NCI-H82 (cell line): ENCODE measurements around the gene TRERF1.
"Not testable (repeated sequence)": the region's sequence is repeated elsewhere in the genome, so short reads cannot be mapped to it uniquely, and the experiment has no call there.

Experiments used
- DNase-seq: peaks from one replicate; lab custom pipeline; 2025; lab: John Stamatoyannopoulos, UW

The TRERF1 gene

DNA sequence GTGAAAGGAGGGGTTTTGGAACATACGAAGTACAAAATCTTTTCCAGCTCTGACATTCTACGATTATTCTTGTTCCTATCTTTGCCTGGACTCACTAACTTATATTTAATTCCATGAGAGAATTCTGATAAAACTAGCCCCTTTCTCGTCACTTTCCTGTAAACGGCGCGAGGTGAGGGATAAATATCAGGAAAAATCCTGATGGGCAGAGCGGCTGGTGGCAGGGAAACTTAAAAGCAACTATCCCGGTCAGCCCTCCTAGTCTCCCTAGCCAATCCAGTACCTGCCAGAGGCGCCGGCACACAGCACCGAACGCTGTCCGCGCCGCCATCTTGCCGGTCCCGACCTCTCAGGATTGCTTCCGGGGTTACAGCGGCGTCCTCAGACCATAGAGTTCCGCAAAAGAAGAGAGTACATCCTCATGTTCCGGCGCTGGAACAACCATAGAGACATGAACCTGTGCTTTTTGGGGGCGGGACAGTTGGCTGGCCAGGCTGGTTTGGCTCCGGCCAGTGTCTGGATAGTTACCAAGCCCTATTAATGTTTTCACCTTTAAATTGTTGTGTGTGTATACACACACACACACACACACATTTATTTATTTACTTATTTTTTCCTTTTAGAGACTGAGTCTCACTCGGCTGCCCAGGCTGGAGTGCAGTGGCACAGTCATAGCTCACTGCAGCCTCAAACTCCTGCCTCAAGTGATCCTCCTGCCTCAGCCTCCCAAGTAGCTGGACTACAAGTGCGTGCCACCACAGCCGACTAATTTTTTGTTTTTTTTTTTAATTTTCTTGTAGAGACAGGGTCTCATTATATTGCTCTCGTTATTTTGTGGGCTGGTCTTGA, 234.0 kb downstream of the TRERF1 start, which contains the start of gene MRPS10:
MRPS10 (minus strand) TSS at position 343 of the 849 bp plus-strand sequence; CDS start at position 331, 12 bp downstream.
- DNase-seq = peak; percentile 98

DNA sequence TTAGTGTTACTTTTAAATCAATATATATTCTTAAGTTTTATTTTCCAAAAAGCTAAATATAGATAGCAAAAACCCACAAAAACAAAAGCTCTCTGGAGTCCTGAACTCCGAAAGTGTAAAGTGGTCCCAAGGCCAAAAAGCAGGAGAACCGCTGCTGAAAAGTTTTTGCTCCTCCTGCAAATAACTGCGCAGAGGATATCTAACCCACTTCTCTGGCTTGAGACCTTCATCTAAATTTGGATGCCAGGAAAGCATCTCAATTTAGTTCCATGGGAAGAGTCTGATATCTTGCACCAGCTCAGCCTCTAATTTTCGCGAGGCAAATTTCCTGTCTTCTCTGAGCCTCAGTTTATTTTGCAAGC, 234.6 kb downstream of the TRERF1 start:
- no peak for DNase-seq

DNA sequence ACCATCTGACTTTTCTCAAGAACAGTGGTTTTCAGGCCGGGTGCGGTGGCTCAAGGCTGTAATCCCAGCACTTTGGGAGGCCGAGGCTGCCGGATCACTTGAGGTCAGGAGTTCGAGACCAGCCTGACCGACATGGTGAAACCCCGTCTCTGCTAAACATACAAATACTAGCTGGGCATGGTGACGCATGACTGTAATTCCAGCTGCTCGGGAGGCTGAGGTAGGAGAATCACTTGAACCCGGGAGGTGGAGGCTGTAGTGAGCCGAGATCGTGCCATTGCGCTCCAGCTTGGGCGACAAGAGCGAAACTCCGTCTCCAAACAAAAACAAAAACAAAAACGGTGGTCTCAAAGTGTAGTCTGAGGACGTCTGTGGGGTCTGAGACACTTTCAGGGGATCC, 235.2 kb downstream of the TRERF1 start:
- not testable (repeated sequence) for DNase-seq

DNA sequence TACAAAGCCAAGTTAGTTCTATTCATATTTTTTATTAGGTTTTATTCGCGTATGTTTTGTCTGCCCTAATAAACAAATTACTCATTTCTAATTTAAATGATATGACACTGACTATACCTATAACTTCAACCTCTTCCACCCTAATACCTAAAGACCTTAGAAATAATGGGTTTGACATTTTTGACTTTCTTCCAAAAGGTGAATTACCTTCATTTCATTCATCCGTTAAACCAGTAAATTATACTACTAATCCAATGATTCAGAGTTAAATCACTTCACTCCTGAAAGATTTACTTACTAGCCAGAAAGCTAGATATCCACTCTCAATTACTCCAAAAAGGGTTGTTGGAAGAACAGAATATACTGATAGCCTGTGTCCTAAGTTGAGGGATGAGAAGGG, 239.3 kb downstream of the TRERF1 start:
- no peak for DNase-seq

DNA sequence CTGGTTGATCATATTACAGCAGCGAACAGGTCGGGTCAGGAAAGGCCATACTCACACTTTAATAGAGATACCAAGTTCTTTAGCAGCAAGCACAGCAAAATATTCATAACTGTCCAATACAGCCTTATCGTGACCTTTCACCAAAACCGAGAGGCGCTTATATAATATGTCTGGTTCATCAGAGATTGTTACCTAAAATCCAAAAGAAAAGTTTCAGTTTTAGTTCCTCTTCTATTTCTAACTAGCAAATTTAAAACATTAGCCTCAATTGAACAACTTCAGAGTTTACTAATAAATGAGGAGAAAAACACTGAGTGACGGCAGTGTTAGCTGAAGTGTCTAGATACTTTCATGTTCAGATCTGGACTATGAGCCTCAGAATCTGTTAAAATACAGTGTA, 240.0 kb downstream of the TRERF1 start:
- DNase-seq = no peak

DNA sequence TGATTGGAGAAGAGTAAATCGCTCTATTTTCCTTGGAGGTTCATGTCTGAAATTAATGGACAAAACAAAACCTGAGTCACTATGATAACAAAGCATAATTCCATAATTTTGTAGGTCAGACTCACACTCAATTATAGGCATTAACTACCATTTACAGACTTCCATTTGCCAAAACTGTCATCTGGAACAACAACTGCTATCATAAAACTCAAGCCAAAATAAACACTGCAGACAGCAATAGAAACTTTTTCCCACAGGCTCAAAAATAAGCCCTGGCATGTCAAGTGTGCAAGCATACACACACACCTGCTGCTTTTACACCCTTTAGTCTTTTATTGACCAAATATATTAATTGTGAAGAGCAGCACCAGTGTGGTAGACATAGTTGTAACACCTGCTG, 241.2 kb downstream of the TRERF1 start:
- no peak for DNase-seq

DNA sequence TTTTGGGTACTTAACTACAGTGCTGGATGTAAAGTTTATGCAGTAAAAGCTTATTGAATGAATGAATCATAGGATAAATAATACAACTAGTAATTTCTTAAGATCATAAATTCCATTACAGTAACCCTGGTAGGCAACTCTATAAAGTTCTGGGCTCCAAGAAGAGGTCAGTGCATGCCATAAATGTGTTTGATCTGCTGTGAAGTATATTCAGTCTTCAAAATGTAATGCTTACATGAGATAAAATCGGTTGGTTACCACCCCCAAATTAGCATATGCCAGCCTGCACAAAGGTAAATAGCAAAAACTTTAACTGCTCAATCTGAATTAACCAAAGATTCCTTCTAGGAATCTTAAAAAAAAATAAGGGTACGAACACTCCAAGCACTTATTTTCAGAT, 244.2 kb downstream of the TRERF1 start:
- DNase-seq = not testable (repeated sequence)

DNA sequence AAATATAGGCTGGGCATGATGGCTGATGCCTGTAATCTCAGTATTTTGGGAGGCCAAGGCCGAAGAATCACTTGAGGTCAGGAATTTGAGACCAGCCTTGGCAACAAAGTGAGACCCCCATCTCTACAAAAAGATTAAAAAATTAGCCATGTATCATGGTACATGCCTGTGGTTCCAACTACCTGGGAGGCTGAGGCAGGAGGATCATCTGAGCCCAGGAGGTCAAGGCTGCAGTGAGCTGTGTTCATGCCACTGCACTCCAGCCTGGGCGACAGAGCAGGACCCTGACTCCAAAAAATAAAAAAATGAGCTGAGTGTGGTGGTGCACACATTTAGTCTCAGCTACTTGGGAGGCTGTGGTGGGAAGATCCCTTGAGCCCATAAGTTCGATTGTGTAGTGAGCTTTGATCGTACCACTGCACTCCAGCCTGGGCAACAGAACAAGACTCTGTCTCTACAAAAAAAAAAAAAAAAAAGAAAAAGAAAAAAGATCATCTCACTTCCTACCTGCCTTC, 246.9 kb downstream of the TRERF1 start:
- DNase-seq = no peak

DNA sequence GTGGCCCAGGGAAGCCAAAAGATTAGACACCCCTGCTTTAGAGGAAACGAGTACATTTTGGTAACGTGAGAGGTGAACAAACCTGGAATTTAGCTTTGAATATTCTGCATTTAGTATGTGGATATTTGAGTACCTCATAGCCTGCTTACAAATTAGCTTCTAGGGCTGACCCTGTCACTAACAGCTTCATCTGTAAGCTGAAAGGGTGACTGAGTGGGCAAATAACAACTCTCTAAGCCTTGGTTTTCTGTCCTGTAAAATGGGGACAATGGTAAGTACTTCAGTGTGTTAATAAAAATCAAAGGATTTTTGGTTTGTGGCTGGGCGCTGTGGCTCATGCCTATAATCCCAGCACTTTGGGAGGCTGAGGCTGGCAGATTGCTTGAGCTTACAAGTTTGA, 248.5 kb downstream of the TRERF1 start:
- no peak for DNase-seq

DNA sequence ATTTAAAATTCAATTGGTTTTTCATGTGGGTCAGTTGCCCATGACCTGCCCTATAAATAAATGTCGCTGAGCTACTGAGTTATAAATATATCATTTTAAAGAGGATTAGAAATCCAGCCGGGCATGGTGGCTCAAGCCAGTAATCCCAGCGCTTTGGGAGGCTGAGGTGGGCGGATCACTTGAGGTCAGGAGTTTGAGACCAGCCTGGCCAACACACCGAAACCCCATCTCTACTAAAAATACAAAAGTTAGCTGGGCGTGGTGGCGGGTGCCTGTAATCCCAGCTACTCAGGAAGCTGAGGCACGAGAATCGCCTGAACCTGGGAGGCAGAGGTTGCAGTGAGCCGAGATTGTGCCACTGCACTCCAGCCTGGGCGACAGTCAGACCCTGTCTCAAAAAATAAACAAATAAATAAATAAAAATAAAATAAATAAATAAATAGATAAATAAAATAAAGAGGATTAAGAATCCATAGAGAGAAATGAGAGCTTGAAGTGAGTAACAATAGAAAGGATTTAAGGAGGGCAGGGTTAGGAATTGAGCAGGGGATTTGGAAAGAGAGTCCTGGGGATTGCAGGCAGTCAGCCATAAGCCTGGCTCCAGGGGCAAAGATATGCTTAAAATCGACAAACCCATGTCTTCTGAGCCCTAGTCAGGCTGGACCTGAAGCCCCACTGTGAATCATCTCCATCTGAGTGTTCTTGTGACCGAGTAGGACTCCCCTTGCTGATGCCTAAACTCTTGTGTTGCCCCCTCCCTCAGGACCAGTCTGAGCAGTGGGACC, 249.4 kb downstream of the TRERF1 start:
- DNase-seq = peak; percentile 84

DNA sequence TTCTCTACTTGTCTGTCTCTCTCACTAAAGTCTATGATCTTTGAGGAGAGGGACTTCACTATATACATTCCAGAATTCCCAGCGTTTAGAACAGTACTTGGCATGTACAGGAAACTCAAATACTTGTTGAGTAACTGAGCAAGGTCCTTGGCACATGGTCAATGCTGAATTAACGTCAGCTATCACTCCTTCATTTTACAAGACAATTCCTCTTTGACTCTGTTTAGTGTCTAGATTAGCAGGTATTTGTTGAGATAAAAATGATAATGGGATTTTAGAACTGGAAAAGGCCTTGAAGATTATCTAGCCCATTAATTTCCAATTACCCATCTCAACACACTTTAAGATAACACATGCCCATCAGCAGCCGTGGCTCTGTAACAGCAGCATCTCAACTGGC, 250.3 kb downstream of the TRERF1 start:
- DNase-seq = peak; percentile 93

DNA sequence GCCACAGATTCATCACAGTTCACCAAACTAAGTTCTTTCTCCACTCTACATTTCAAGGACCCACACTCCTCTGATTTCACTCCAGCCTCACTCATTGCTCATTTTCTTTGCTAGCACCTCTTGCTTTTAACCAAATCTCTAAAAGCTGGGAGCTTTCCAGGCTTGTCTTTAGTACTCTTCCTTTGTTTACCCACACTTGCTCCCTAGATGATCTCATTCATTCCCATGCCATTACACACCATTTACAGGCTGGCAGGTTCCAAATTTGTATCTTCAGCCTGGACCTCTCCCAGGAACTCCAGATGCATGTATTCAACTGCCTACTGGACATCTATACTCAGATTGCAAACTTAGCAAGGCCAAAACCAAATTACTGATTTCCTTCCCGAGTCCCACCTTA, 251.7 kb downstream of the TRERF1 start:
- no peak for DNase-seq

DNA sequence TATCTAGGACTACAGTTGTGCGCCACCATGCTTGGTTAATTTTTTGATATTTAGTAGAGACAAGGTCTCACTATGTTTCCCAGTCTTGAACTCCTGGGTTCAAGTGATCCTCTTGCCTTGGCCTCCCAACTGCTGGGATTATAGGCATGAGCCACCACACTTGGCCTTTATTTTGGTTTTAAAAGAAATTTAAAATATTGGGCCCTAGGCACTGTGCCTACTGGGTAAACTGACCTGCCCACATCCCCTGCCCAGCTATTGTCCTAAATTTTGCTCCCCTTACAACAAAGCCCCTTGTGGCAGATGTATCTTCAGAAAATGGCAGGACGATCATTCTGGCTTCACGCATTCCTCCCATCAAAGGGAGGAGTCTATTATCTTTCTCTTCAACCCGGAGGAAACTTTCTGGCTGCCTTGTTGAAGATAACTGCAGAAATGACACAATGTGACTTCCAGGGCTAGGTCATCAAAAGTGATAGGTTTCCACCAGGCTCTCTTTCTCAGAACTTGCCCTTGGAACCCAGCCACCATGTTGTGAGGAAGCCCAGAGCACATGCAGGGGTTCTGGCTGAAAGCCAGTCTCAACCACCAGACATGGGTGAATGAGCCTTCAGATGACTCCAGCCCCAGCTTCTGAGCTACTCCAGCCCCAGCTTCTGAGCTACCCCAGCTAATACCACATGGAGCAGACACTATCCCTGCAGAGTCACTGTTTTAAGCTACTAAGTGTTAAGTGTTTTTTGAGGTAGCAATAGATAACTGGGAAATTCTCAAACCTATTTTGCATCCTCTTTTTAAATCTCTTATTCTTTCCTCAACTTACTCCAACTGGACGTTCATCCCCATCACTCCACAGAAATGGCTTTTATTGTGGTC, 252.4 kb downstream of the TRERF1 start:
- no peak for DNase-seq

DNA sequence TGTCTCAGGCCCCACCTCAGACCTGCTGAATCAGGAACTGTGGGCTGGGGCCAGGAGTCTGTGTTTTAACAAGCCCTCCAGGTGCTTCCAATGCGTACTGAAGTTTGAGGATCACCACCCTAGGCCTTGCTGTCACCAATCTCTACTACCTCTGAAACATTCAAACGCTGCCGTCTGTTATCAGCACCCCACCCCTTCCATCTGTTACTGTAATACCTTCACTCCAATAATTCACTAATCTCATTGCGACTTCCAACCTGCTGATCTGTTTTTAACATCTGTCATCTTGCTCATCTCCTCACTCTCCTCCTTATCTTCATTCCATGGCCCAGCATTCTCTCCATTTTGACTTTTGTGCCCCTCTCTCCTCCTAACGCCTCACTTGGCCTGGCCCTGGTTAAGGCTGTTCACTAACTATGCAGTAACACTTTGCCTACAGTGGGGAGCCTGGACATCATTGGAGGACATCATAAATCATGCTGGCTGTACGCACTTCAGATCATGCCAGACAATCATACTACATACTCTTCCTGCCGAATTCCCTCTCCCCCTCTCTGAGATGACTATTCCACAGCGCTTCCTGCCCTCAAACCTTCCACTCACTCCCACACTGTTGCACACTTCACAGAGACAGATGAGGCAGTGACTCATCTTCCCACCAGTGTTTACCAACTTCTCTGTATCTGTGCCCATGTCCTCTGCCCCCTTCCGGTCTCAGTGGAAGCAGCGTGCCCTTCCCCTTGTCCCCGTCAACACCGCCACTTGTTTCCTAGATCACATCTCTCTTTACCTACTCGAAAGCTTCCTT, 254.0 kb downstream of the TRERF1 start:
- DNase-seq = peak; percentile 99

DNA sequence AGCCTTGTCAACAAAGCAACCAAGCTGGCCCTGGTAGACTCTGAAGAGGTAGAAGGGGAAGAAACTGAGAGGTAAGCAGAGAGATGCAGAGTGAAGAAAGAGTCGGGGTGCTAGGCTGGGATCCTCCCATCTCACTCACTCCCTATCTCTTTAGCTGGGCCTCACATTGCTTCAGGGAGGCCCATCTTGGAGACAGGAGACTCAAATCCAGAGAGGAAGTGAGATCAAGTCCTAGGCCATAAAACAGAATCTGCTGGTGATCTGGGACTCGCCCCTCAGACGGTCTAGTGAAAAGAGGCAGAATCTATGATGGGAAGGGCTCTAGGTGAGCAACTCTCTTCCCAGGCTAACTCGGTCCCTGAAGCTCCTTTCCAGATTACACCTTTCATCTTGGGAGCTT, 256.3 kb downstream of the TRERF1 start:
- no peak for DNase-seq

DNA sequence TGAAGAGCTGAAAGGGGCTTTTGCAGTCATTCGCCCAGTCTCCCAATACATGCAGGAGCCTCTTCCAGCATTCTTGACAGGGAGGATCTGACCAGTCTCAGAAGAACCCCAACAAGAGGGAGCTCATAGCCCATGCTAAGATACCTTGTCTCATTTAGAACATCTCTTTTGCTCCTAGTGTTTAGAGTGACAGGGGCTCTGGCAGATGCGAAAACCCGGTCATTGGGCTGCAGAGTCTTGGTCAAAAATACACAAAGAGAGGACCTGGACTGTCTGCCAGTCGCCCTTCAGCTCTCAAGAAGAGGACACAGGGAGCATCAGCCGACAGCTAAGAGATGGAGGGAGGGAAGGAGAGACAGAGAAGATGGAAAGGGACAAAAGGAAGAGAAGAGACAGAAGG, 257.7 kb downstream of the TRERF1 start:
- no peak for DNase-seq

DNA sequence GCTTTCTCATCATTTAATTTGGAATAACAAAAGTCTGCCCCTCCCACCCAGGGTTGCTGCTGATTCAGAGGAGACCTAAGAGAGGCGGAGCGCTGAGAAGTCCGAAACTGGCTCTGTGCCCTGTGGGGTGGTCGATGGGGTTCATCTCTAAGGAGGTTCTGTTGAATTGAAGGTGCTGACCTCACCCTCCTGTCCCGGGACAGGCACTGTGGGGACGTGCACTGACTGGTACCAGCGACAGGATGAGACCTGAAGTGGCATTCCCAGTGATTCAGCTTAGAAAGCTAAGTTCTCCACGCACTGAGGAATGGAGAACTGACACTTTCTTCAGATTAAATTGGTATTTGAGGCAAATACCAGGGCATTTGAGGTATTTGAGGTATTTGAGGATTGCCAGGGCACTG, 258.2 kb downstream of the TRERF1 start:
- no peak for DNase-seq

DNA sequence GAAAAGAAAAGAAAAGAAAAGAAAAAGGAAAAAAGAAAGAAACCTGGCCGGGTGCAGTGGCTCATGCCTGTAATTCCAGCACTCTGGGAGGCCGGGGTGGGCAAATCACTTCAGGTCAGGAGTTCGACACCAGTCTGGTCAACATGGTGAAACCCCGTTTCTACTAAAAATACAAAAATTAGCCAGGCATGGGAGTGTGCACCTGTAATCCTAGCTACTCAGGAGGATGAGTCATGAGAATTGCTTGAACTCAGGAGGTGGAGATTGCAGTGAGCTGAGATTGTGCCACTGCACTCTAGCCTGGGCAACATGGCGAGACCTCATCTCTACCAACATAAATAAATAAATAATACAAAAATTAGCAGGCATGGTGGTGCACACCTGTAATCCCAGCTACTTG, 259.3 kb downstream of the TRERF1 start:
- not testable (repeated sequence) for DNase-seq

DNA sequence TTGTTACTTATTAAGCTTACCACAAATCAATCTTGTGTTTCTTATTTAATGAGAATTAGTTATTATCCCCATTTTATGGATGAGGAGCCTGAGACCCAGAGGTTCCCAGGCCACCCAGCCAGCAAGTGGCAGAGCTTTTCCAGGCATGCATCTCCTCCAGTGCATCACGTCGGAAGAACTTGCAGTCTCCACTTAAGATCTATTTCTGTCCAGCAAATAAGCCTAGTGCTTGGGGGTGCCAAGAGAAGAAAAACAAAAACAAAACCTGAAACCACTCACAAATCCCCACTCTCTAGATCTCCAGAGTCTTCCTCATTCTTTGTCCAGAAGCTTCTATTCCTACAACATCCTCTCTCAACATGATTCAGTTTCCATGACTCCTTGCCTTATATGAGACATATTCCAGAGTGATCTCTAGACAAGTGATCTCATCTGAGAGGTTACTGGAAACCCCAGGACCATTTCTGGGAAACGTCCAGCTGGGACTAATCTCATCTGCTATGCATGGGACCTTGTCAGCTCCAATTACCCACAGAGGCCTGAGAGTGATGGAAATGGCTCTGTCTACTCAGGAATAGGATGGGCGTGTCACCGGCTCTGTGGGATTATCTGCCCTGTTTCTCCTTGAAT, 261.1 kb downstream of the TRERF1 start:
- DNase-seq = peak; percentile 73

DNA sequence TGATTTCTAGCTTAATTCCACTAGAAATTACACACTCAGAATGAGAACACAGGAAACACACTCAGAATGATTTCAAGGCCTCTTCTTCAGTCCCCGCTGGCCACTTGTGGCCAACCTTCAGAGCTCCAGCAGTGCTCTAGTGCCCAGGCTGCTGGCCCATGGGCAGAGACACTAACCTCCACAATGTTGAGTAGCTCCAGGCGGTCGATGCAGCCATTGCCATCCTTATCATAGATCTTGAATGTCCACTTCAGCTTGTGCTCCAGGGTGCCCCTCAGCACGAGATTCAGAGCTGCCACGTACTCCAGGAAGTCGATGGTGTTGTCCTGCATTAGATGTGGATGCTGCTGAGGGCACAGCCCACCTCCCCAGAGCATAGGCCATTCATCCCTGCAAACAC, 263.3 kb downstream of the TRERF1 start:
- no peak for DNase-seq

DNA sequence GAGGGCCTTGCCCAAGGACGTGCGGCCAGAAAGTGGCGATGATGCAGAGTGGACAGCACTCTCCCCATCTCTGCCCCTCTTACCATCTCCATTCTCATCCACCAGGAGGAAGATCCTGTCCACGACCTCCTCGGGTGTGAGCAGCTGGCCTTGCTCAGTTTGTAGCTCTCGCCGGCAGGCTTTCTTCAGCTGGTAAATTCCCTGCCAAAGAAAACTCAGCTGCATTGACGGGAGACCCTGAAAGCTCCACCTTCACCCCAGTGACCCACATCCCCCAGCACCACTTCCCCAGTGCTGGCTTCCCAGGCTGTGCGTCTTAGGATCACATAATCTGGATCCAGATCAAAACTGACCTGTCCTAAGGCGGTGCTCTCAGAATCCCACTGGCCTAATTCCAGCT, 266.1 kb downstream of the TRERF1 start:
- DNase-seq = no peak
